ENCODE results near the gene ATG3.

ATG3 gene

GRCh38 chr3:112489674-112490479, 71.9 kb downstream of the ATG3 start:
- no peak overlapping the region for H2AFZ ChIP-seq (ENCODE audit: low read length)
- H3K4me2 ChIP-seq (ENCODE audit: low read depth, low read length, poor library complexity, severe bottlenecking), result no peak overlapping the region
- no peaks in the 10 kb centered on the region for H3K79me2 ChIP-seq (ENCODE audit: insufficient read depth, low read length)
- H3K9ac ChIP-seq (ENCODE audit: low read depth, low read length, poor library complexity, severe bottlenecking), result no peak overlapping the region
- H3K27me3 ChIP-seq (ENCODE audit: insufficient read depth, low read length, poor library complexity, severe bottlenecking), result no peaks in the 10 kb centered on the region
- H3K36me3 ChIP-seq (ENCODE audit: insufficient read depth, low read length), result no peaks in the 10 kb centered on the region
- no peaks in the 10 kb centered on the region for H3K4me1 ChIP-seq (ENCODE audit: insufficient read depth, low read length, poor library complexity, severe bottlenecking)
- TF ChIP-seq CTCF (conservative IDR thresholded peaks at IDR 0.05; ENCODE audit: low read length), result no peak
- no peak for TF ChIP-seq EZH2phosphoT487 (IDR thresholded peaks at IDR 0.05; ENCODE audit: borderline replicate concordance)
- H3K9me3 ChIP-seq (ENCODE audit: insufficient read depth, low read depth, low read length), result no peaks in the 10 kb centered on the region
- no peaks in the 10 kb centered on the region for H4K20me1 ChIP-seq (ENCODE audit: insufficient read depth, low read length, poor library complexity, severe bottlenecking)
- H3K4me3 ChIP-seq (ENCODE audit: low read length, poor library complexity, severe bottlenecking), result no peak overlapping the region
- H3F3A ChIP-seq (ENCODE audit: low read depth), result no peaks in the 10 kb centered on the region
- no peaks in the 10 kb centered on the region for H3K9me2 ChIP-seq (replicated peaks; ENCODE audit: low read depth, low read length)

GRCh38 chr3:112486811-112487505, 74.8 kb downstream of the ATG3 start:
- no peak overlapping the region for H3K9ac ChIP-seq (ENCODE audit: low read depth, low read length, poor library complexity, severe bottlenecking)

GRCh38 chr3:112484352-112484751, 77.4 kb downstream of the ATG3 start:
- Histone ChIP-seq H3K9me3 (ENCODE audit: insufficient read depth, low read depth, low read length) (no peaks in the 10 kb centered on the region), H3K79me2 (ENCODE audit: insufficient read depth, low read length) (no peaks in the 10 kb centered on the region), H3K4me3 (ENCODE audit: low read length, poor library complexity, severe bottlenecking) (no peak overlapping the region), H4K20me1 (ENCODE audit: insufficient read depth, low read length, poor library complexity, severe bottlenecking) (no peaks in the 10 kb centered on the region), H2AFZ (ENCODE audit: low read length) (no peak overlapping the region), H3K9ac (ENCODE audit: low read depth, low read length, poor library complexity, severe bottlenecking) (no peak overlapping the region), H3F3A (ENCODE audit: low read depth) (no peaks in the 10 kb centered on the region), H3K27me3 (ENCODE audit: insufficient read depth, low read length, poor library complexity, severe bottlenecking) (no peaks in the 10 kb centered on the region), H3K4me2 (ENCODE audit: low read depth, low read length, poor library complexity, severe bottlenecking) (no peak overlapping the region), H3K36me3 (ENCODE audit: insufficient read depth, low read length) (no peaks in the 10 kb centered on the region), H3K4me1 (ENCODE audit: insufficient read depth, low read length, poor library complexity, severe bottlenecking) (no peaks in the 10 kb centered on the region), H3K9me2 (replicated peaks; ENCODE audit: low read depth, low read length) (no peaks in the 10 kb centered on the region)
- TF ChIP-seq CTCF (conservative IDR thresholded peaks at IDR 0.05; ENCODE audit: low read length) (no peak), EZH2phosphoT487 (IDR thresholded peaks at IDR 0.05; ENCODE audit: borderline replicate concordance) (no peak)

More at GRCh38 chr3:112486811-112487505, 74.8 kb downstream of the ATG3 start:
- Histone ChIP-seq H3F3A (ENCODE audit: low read depth) (no peaks in the 10 kb centered on the region), H3K4me1 (ENCODE audit: insufficient read depth, low read length, poor library complexity, severe bottlenecking) (no peaks in the 10 kb centered on the region), H3K4me2 (ENCODE audit: low read depth, low read length, poor library complexity, severe bottlenecking) (no peak overlapping the region), H3K27me3 (ENCODE audit: insufficient read depth, low read length, poor library complexity, severe bottlenecking) (no peaks in the 10 kb centered on the region), H3K4me3 (ENCODE audit: low read length, poor library complexity, severe bottlenecking) (no peak overlapping the region), H3K36me3 (ENCODE audit: insufficient read depth, low read length) (no peaks in the 10 kb centered on the region), H3K9me3 (ENCODE audit: insufficient read depth, low read depth, low read length) (no peaks in the 10 kb centered on the region), H4K20me1 (ENCODE audit: insufficient read depth, low read length, poor library complexity, severe bottlenecking) (no peaks in the 10 kb centered on the region), H3K9me2 (replicated peaks; ENCODE audit: low read depth, low read length) (no peaks in the 10 kb centered on the region), H3K79me2 (ENCODE audit: insufficient read depth, low read length) (no peaks in the 10 kb centered on the region), H2AFZ (ENCODE audit: low read length) (no peak overlapping the region)
- TF ChIP-seq CTCF (conservative IDR thresholded peaks at IDR 0.05; ENCODE audit: low read length) (no peak), EZH2phosphoT487 (IDR thresholded peaks at IDR 0.05; ENCODE audit: borderline replicate concordance) (no peak)

Data from Loucy (cell line).